Transverse colon (tissue), 4 donors: ENCODE measurements around the gene F13A1.

Experiments
- CTCF ChIP-seq, 5 experiments: fragments of 200-600 bp in 3 of 5; fragments of 450-650 bp in 2 of 5; sonication (generic) in 3 of 5; IDR thresholded peaks; 1 replicate in 2 of 5; 2 replicates in 3 of 5; pipeline ENCODE4 v1.5.1; 2016 to 2017; ENCODE audit warnings: antibody characterized with exemption in 5 of 5, inconsistent platforms in 3 of 5, mild to moderate bottlenecking in 2 of 5, moderate library complexity in 1 of 5
- POLR2A ChIP-seq: fragments of 450-650 bp; IDR thresholded peaks from one replicate; pipeline ENCODE4 v1.6.1; 2016; ENCODE audit warnings: antibody characterized with exemption, mild to moderate bottlenecking, moderate library complexity
- POLR2AphosphoS5 ChIP-seq, 3 donors: sonication (generic); formaldehyde crosslinking; IDR thresholded peaks; one replicate each; pipeline ENCODE4 v1.6.1; 2016; ENCODE audit warnings: antibody characterized with exemption in 3 of 3

- no peak for TF ChIP-seq POLR2A
- TF ChIP-seq CTCF (IDR thresholded peaks at IDR 0.05), result no peak
- TF ChIP-seq POLR2AphosphoS5 (IDR thresholded peaks at IDR 0.05), result no peak
Measured at GRCh38 chr6:6287415-6287814, 33.0 kb downstream of the F13A1 start.
